ENCODE results near the gene ZNF24. TPM values are rescaled to one million over a fixed set of nuclear protein-coding genes. Genes with fewer than 3 reads are reported as not detected.

Gene ZNF24
- total and polyA plus RNA-seq, 12 donors: 10.3 to 55.1 (median 47.6) TPM

- Histone ChIP-seq H3K9me3 (peaks cover 0 to 34% (median 15%) of the 10 kb centered on the region in 11 donors), H3K4me3 (no peak overlapping the region), H3K27me3 (no peaks in the 10 kb centered on the region), H3K4me1 (peaks cover 3 to 29% (median 18%) of the 10 kb centered on the region in 9 donors), H3K27ac (no peak overlapping the region), H3K36me3 (peaks cover 0 to 85% (median 30%) of the 10 kb centered on the region in 9 donors)
- TF ChIP-seq CTCF (IDR thresholded peaks at IDR 0.05): no peak
- DNase-seq (no peak), ATAC-seq (peak in 2 of 8 donors; percentile 31 to 46)
- WGBS, 2 donors: 93 to 94% methylated on average over 2 of the region's 2 CpGs
- intact Hi-C loops (cut with DNase I): loop anchor here in 1 of 10 donors (10.0 kb wide), 1 partner anchor 49 kb away; the partner anchor contains the start of gene ZNF24
Measured at GRCh38 chr18:35296060-35296459, 48.2 kb downstream of the ZNF24 start.

DNA sequence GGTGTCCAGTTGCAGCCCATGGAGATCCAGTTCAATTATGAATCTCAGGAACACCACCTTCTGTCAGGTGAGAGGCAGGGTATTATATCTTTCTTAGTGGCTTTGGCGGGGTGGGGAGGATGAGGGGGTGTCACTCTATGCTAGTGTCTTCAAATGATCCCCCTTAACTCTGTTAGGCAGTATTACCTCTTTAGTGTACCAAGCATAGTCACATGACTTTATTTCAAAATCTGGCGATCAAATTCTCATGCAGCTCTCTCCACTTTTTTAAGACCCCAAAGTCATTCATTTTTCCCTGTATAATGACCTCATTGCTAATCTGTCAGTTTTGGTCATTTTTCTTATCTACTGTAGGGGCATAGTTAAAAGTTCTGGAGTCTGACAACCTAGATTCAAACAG is 53.1 kb downstream of the ZNF24 start:
- peaks cover 7 to 40% (median 35%) of the 10 kb centered on the region in 9 donors for H3K4me1 ChIP-seq
- 90 to 94% methylated on average over 2 of the region's 2 CpGs for WGBS, 2 donors
- H3K4me3 ChIP-seq: peak overlapping the region in 9 of 10 donors; percentile 60 to 88 (median 79)
- H3K27me3 ChIP-seq: no peaks in the 10 kb centered on the region
- no peak for TF ChIP-seq CTCF (IDR thresholded peaks at IDR 0.05)
- peaks cover 0 to under 1% (median 0%) of the 10 kb centered on the region in 11 donors for H3K9me3 ChIP-seq
- ATAC-seq (no peak), DNase-seq (no peak)
- H3K27ac ChIP-seq: peak overlapping the region in 2 of 10 donors; percentile 88 to 93
- intact Hi-C loops (cut with DNase I): loop anchor here in 8 of 10 donors (2.0 to 10.0 kb wide), 4 partner anchors 51 to 54 kb away; partner anchors contain the start of gene ZNF24 (in 7 of the 8)
- H3K36me3 ChIP-seq: peaks cover 0 to 42% (median 5%) of the 10 kb centered on the region in 9 donors

DNA sequence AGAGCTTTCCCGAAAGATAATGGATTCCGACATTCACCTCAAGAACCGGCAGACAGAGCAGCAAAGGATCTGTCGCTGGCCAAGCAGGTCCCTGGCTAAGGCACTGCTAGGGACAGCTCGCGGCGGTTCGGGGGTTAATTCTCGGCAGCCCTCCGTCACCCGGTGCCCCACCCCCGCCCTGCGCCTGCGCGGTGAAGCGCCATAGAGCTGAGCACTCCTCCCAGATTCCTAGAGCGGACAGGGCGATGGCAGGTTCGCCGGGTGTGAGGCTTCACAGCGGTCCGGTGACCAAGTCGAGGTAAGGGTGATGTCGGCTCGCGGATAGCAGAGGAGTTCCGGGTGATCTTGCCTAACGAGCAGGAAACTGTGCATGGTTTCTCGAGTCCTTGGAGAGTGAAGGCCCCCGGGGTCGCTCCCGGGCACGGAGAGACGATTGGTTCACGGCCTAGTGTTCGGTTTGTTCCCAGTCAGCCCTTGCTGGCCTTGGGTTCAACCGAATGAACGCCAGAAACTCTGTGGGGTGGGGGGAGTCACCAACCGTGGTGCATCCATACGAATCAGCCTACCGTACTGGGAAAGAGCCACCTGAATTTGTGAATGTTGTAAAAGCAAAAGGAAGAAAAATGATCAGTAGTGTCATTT is 54.0 kb downstream of the ZNF24 start, which contains the start of gene ZSCAN30:
Gene ZSCAN30, minus strand, starts transcription at position 136 of the 642 bp plus-strand sequence. CDS start 25,877 bp downstream, outside the sequence.
- Histone ChIP-seq H3K9me3 (peaks cover 0 to 10% (median 0%) of the 10 kb centered on the region in 11 donors), H3K27ac (peak within 1 kb of the TSS; percentile 43 to 93 (median 82)), H3K4me3 (peak within 1 kb of the TSS; percentile 60 to 93 (median 79)), H3K4me1 (peaks cover 7 to 37% (median 28%) of the 10 kb centered on the region in 9 donors), H3K27me3 (no peaks in the 10 kb centered on the region), H3K36me3 (peaks cover 0 to 33% (median 5%) of the 10 kb centered on the region in 9 donors)
- ATAC-seq (peak; percentile 99 to 100 (median 100)), DNase-seq (peak; percentile 95 to 96)
- intact Hi-C loops (cut with DNase I): loop anchor here in 8 of 10 donors (2.0 to 10.0 kb wide), 4 partner anchors 52 to 55 kb away; partner anchors contain the start of gene ZNF24 (in 7 of the 8)
- WGBS, 2 donors: 0 to 1% methylated on average over 41 of the region's 41 CpGs
- no peak for TF ChIP-seq CTCF (IDR thresholded peaks at IDR 0.05)

DNA sequence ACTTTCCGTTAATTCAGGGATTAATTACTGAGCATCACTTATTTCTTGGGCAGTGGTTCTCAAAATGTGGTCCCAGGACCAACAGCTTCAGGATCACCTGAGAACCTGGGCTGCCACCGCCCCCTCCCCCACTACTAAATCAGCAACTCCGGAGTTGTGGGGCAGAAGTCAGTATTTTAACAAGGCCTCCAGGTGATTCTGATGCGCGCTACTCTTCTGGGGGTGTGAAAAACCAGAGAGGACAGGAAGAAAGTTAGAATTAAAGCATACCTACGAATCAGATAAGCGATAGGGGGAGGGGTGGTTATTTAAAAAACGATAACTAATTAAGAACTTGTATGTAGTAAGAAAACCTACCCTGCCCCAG is 54.5 kb downstream of the ZNF24 start:
- intact Hi-C loops (cut with DNase I): loop anchor here in 9 of 10 donors (1.0 to 10.0 kb wide), 7 partner anchors 22 to 55 kb away; partner anchors contain the start of genes ZNF24 (in 7 of the 9) and ZNF397 (in 1 of the 9)
- peak overlapping the region; percentile 60 to 93 (median 79) for H3K4me3 ChIP-seq
- TF ChIP-seq CTCF (IDR thresholded peaks at IDR 0.05): no peak
- peak in 1 of 2 donors; percentile 36 for DNase-seq
- H3K36me3 ChIP-seq: peaks cover 0 to 29% (median 5%) of the 10 kb centered on the region in 9 donors
- peak overlapping the region; percentile 43 to 93 (median 82) for H3K27ac ChIP-seq
- H3K4me1 ChIP-seq: peaks cover 7 to 37% (median 28%) of the 10 kb centered on the region in 9 donors
- ATAC-seq: peak in 6 of 8 donors; percentile 11 to 62 (median 54)
- H3K9me3 ChIP-seq: peaks cover 0 to 12% (median 0%) of the 10 kb centered on the region in 11 donors
- no peaks in the 10 kb centered on the region for H3K27me3 ChIP-seq
- WGBS, 2 donors: 0% methylated on average over 8 of the region's 8 CpGs

All from heart right ventricle (tissue), 16 donors.